Retinal pigment epithelial cell (primary cell): ENCODE data around the gene RBBP8.

ENCODE experiments used
- DNase-seq: peaks from one replicate; pipeline ENCODE4 v3.0.0-alpha.2; 2010; ENCODE audit warnings: low read depth
- H3K4me3 ChIP-seq: 2 replicates; pipeline ENCODE4 v1.5.1; 2011; ENCODE audit warnings: mild to moderate bottlenecking, low read length, control low read depth, moderate library complexity
- CTCF ChIP-seq: conservative IDR thresholded peaks from 2 replicates; pipeline ENCODE4 v1.5.1; 2011; ENCODE audit warnings: low read depth, low read length, control low read depth, inconsistent platforms

RBBP8 gene

GRCh38 chr18:23066504-23067039 is 133.4 kb downstream of the RBBP8 start:
- no peak for DNase-seq
- no peak for TF ChIP-seq CTCF
- no peak overlapping the region for H3K4me3 ChIP-seq

GRCh38 chr18:23067236-23067635 is 134.1 kb downstream of the RBBP8 start:
- TF ChIP-seq CTCF: no peak
- no peak for DNase-seq
- H3K4me3 ChIP-seq: no peak overlapping the region

GRCh38 chr18:23068011-23068410 is 134.9 kb downstream of the RBBP8 start:
- TF ChIP-seq CTCF: no peak
- no peak overlapping the region for H3K4me3 ChIP-seq
- DNase-seq: no peak

- no peak for TF ChIP-seq CTCF
- H3K4me3 ChIP-seq: no peak overlapping the region
- DNase-seq: no peak
Measured at GRCh38 chr18:23068570-23069310, 135.6 kb downstream of the RBBP8 start.

- no peak overlapping the region for H3K4me3 ChIP-seq
- TF ChIP-seq CTCF: no peak
- DNase-seq: no peak
Measured at GRCh38 chr18:23069481-23069880, 136.4 kb downstream of the RBBP8 start.

- no peak for DNase-seq
- TF ChIP-seq CTCF: no peak
- H3K4me3 ChIP-seq: no peak overlapping the region
Measured at GRCh38 chr18:23069898-23070297, 136.8 kb downstream of the RBBP8 start.

- no peak for TF ChIP-seq CTCF
- no peak overlapping the region for H3K4me3 ChIP-seq
- DNase-seq: no peak
Measured at GRCh38 chr18:23071285-23071684, 138.2 kb downstream of the RBBP8 start.
